SJSA1 (cell line): ENCODE data around the gene DDX3X. TPM values are rescaled to one million over a fixed set of nuclear protein-coding genes. Genes with fewer than 3 reads are reported as not detected.
"Not testable (repeated sequence)": the region's sequence is repeated elsewhere in the genome, so short reads cannot be mapped to it uniquely, and the experiment has no call there.

Source experiments
- DNase-seq, 2 experiments: peaks; one replicate each; pipeline ENCODE4 v3.0.0-alpha.2; 2015 to 2020; ENCODE audit warnings: low spot score in 2 of 2, low read depth in 1 of 2
- H3K27ac ChIP-seq: fragments of 250-450 bp; sonication (Bioruptor Pico); 2 replicates; pipeline ENCODE4 v1.5.1; 2020; ENCODE audit warnings: mild to moderate bottlenecking, moderate library complexity
- H3K27me3 ChIP-seq: fragments of 250-450 bp; sonication (Bioruptor Pico); replicated peaks from 2 replicates; pipeline ENCODE4 v1.5.1; 2020; ENCODE audit warnings: mild to moderate bottlenecking, moderate library complexity
- H3K36me3 ChIP-seq: fragments of 250-450 bp; sonication (Bioruptor Pico); 2 replicates; pipeline ENCODE4 v1.5.1; 2020; ENCODE audit warnings: mild to moderate bottlenecking
- H3K4me1 ChIP-seq: fragments of 250-450 bp; sonication (Bioruptor Pico); replicated peaks from 2 replicates; pipeline ENCODE4 v1.6.1; 2021; ENCODE audit warnings: mild to moderate bottlenecking
- H3K4me3 ChIP-seq: fragments of 250-450 bp; sonication (Bioruptor Pico); 2 replicates; pipeline ENCODE4 v1.5.1; 2020; ENCODE audit warnings: mild to moderate bottlenecking
- H3K9me3 ChIP-seq: fragments of 250-450 bp; sonication (Bioruptor Pico); replicated peaks from 2 replicates; pipeline ENCODE4 v1.5.1; 2020; ENCODE audit warnings: mild to moderate bottlenecking
- total RNA-seq: library from RNA; depleted of rRNA; stranded (reverse); fragments of >200 nt; shearing (Covaris generic); gene quantifications from 2 replicates; pipeline ENCODE4 v1.2.3, GENCODE V29; 2014

Gene DDX3X
- total RNA-seq, 1 experiment from 2014 or later: 228 TPM

GRCh38 chrX:41353985-41354384, 20.0 kb downstream of the DDX3X start:
- Histone ChIP-seq H3K27ac (no peak overlapping the region), H3K27me3 (no peaks in the 10 kb centered on the region; the same call in 1 of the 2 replicates), H3K9me3 (peaks cover 4% of the 10 kb centered on the region), H3K36me3 (peaks cover 13% of the 10 kb centered on the region), H3K4me3 (no peak overlapping the region), H3K4me1 (peaks cover 16% of the 10 kb centered on the region)
- DNase-seq: no peak

- DNase-seq: no peak
- no peaks in the 10 kb centered on the region for H3K9me3 ChIP-seq
- H3K4me3 ChIP-seq: no peak overlapping the region
- H3K4me1 ChIP-seq: no peaks in the 10 kb centered on the region
- H3K36me3 ChIP-seq: no peaks in the 10 kb centered on the region
- no peak overlapping the region for H3K27ac ChIP-seq
- H3K27me3 ChIP-seq: no peaks in the 10 kb centered on the region
Observed at GRCh38 chrX:41369152-41369551, 35.2 kb downstream of the DDX3X start.

- H3K4me3 ChIP-seq, H3K4me1 ChIP-seq: not testable (repeated sequence)
Observed at GRCh38 chrX:41371575-41371974, 37.6 kb downstream of the DDX3X start.

GRCh38 chrX:41373989-41374606, 40.1 kb downstream of the DDX3X start:
- Histone ChIP-seq H3K27ac (no peak overlapping the region), H3K4me3 (no peak overlapping the region)

More at GRCh38 chrX:41371575-41371974, 37.6 kb downstream of the DDX3X start:
- not testable (repeated sequence) for H3K27me3 ChIP-seq, H3K36me3 ChIP-seq, H3K9me3 ChIP-seq, DNase-seq, H3K27ac ChIP-seq

GRCh38 chrX:41377624-41378023, 43.7 kb downstream of the DDX3X start:
- no peak for DNase-seq
- H3K4me3 ChIP-seq: no peak overlapping the region
- no peaks in the 10 kb centered on the region for H3K9me3 ChIP-seq
- no peaks in the 10 kb centered on the region for H3K36me3 ChIP-seq
- H3K27me3 ChIP-seq: no peaks in the 10 kb centered on the region
- H3K27ac ChIP-seq: no peak overlapping the region
- H3K4me1 ChIP-seq: peaks cover 6% of the 10 kb centered on the region

More at GRCh38 chrX:41373989-41374606, 40.1 kb downstream of the DDX3X start:
- Histone ChIP-seq H3K4me1 (no peaks in the 10 kb centered on the region), H3K9me3 (no peaks in the 10 kb centered on the region), H3K27me3 (no peaks in the 10 kb centered on the region), H3K36me3 (no peaks in the 10 kb centered on the region)
- DNase-seq: no peak

- H3K4me1 ChIP-seq: peaks cover 25% of the 10 kb centered on the region
- H3K9me3 ChIP-seq: no peaks in the 10 kb centered on the region
- H3K4me3 ChIP-seq: no peak overlapping the region
- no peaks in the 10 kb centered on the region for H3K27me3 ChIP-seq
- no peaks in the 10 kb centered on the region for H3K36me3 ChIP-seq
- peak overlapping the region; percentile 75 for H3K27ac ChIP-seq
- peak; percentile 73 to 78 for DNase-seq
Observed at GRCh38 chrX:41381685-41382084, 47.7 kb downstream of the DDX3X start.

GRCh38 chrX:41382714-41383645, 49.0 kb downstream of the DDX3X start:
- H3K4me3 ChIP-seq: no peak overlapping the region

GRCh38 chrX:41384051-41384705, 50.2 kb downstream of the DDX3X start:
- Histone ChIP-seq H3K4me1 (peaks cover 25% of the 10 kb centered on the region), H3K4me3 (no peak overlapping the region), H3K9me3 (no peaks in the 10 kb centered on the region), H3K27me3 (no peaks in the 10 kb centered on the region), H3K27ac (peak overlapping the region; percentile 68), H3K36me3 (no peaks in the 10 kb centered on the region)
- peak; percentile 44 to 69 for DNase-seq

More at GRCh38 chrX:41382714-41383645, 49.0 kb downstream of the DDX3X start:
- H3K4me1 ChIP-seq: peaks cover 25% of the 10 kb centered on the region
- DNase-seq: peak in 1 of 2 experiments; percentile 36
- no peaks in the 10 kb centered on the region for H3K27me3 ChIP-seq
- H3K27ac ChIP-seq: peak overlapping the region; percentile 34
- H3K36me3 ChIP-seq: no peaks in the 10 kb centered on the region
- H3K9me3 ChIP-seq: no peaks in the 10 kb centered on the region

GRCh38 chrX:41386222-41386990, 52.4 kb downstream of the DDX3X start:
- H3K36me3 ChIP-seq: no peaks in the 10 kb centered on the region
- H3K27ac ChIP-seq: no peak overlapping the region
- H3K9me3 ChIP-seq: no peaks in the 10 kb centered on the region
- H3K4me3 ChIP-seq: no peak overlapping the region
- DNase-seq: no peak
- H3K27me3 ChIP-seq: no peaks in the 10 kb centered on the region
- peaks cover 23% of the 10 kb centered on the region for H3K4me1 ChIP-seq

GRCh38 chrX:41388543-41388942, 54.6 kb downstream of the DDX3X start:
- Histone ChIP-seq H3K9me3 (no peaks in the 10 kb centered on the region), H3K27me3 (no peaks in the 10 kb centered on the region), H3K36me3 (no peaks in the 10 kb centered on the region), H3K4me1 (peaks cover 9% of the 10 kb centered on the region), H3K4me3 (no peak overlapping the region), H3K27ac (no peak overlapping the region)
- DNase-seq: no peak

- no peak overlapping the region for H3K4me3 ChIP-seq
- no peaks in the 10 kb centered on the region for H3K9me3 ChIP-seq
- no peak overlapping the region for H3K27ac ChIP-seq
- no peak for DNase-seq
- no peaks in the 10 kb centered on the region for H3K27me3 ChIP-seq
- no peaks in the 10 kb centered on the region for H3K36me3 ChIP-seq
- peaks cover under 1% of the 10 kb centered on the region for H3K4me1 ChIP-seq
Observed at GRCh38 chrX:41389311-41389888, 55.4 kb downstream of the DDX3X start.

GRCh38 chrX:41390576-41390975, 56.6 kb downstream of the DDX3X start:
- not testable (repeated sequence) for H3K9me3 ChIP-seq, H3K27ac ChIP-seq, H3K27me3 ChIP-seq

GRCh38 chrX:41391606-41392005, 57.6 kb downstream of the DDX3X start:
- Histone ChIP-seq H3K36me3 (no peaks in the 10 kb centered on the region), H3K27me3 (no peaks in the 10 kb centered on the region), H3K4me1 (no peaks in the 10 kb centered on the region), H3K27ac (no peak overlapping the region), H3K9me3 (no peaks in the 10 kb centered on the region), H3K4me3 (no peak overlapping the region)
- DNase-seq: no peak

More at GRCh38 chrX:41390576-41390975, 56.6 kb downstream of the DDX3X start:
- DNase-seq, H3K4me3 ChIP-seq, H3K4me1 ChIP-seq, H3K36me3 ChIP-seq: not testable (repeated sequence)
